NCI-H146 treated with DMSO at 0.1 percent for 48 hours (cell line): ENCODE data around the gene SLC30A3.

Experiments used
- DNase-seq: peaks from one replicate; lab custom pipeline; 2025; ENCODE audit not compliant: unreplicated experiment; lab: John Stamatoyannopoulos, UW

The SLC30A3 gene

GRCh38 chr2:27261926-27262298 is 935 bp downstream of the SLC30A3 start:
- no peak for DNase-seq

- DNase-seq = no peak
Observed at GRCh38 chr2:27261241-27261925, 1.5 kb downstream of the SLC30A3 start.

GRCh38 chr2:27258051-27258450 is 4.8 kb downstream of the SLC30A3 start:
- DNase-seq = no peak

GRCh38 chr2:27256855-27257454 is 5.9 kb downstream of the SLC30A3 start:
- DNase-seq = no peak

- DNase-seq = no peak
Observed at GRCh38 chr2:27255660-27256059, 7.2 kb downstream of the SLC30A3 start.

GRCh38 chr2:27255187-27255586 is 7.7 kb downstream of the SLC30A3 start:
- DNase-seq = no peak

- no peak for DNase-seq
Observed at GRCh38 chr2:27251766-27252165, 11.1 kb downstream of the SLC30A3 start.

- no peak for DNase-seq
Observed at GRCh38 chr2:27250652-27251379, 12.0 kb downstream of the SLC30A3 start.

GRCh38 chr2:27249891-27250651 is 12.8 kb downstream of the SLC30A3 start:
- DNase-seq = peak; percentile 3

- DNase-seq = no peak
Observed at GRCh38 chr2:27249159-27249890, 13.5 kb downstream of the SLC30A3 start.

GRCh38 chr2:27247893-27248292 is 15.0 kb downstream of the SLC30A3 start:
- no peak for DNase-seq

GRCh38 chr2:27245626-27246025 is 17.2 kb downstream of the SLC30A3 start:
- DNase-seq = no peak

- no peak for DNase-seq
Observed at GRCh38 chr2:27245116-27245515, 17.7 kb downstream of the SLC30A3 start.

- DNase-seq = no peak
Observed at GRCh38 chr2:27243391-27244130, 19.3 kb downstream of the SLC30A3 start.

GRCh38 chr2:27242614-27242951 is 20.3 kb downstream of the SLC30A3 start:
- DNase-seq = no peak

- DNase-seq = no peak
Observed at GRCh38 chr2:27241761-27242613, 20.9 kb downstream of the SLC30A3 start.

- DNase-seq = no peak
Observed at GRCh38 chr2:27240406-27240805, 22.4 kb downstream of the SLC30A3 start.

GRCh38 chr2:27238976-27239375 is 23.9 kb downstream of the SLC30A3 start:
- no peak for DNase-seq

GRCh38 chr2:27237341-27237945 is 25.4 kb downstream of the SLC30A3 start:
- no peak for DNase-seq
